ENCODE results near the gene SC5D.

SC5D gene

GRCh38 chr11:121265586-121265985 is 27.0 kb upstream of the SC5D start:
- in situ Hi-C loops (cut with HindIII; ENCODE audit: low pct_unique_long_range_greater_than_20kb, low sequenced_read_pairs): no loop called here
- TF ChIP-seq JUND (IDR thresholded peaks at IDR 0.05; ENCODE audit: low read depth): no peak

DNA sequence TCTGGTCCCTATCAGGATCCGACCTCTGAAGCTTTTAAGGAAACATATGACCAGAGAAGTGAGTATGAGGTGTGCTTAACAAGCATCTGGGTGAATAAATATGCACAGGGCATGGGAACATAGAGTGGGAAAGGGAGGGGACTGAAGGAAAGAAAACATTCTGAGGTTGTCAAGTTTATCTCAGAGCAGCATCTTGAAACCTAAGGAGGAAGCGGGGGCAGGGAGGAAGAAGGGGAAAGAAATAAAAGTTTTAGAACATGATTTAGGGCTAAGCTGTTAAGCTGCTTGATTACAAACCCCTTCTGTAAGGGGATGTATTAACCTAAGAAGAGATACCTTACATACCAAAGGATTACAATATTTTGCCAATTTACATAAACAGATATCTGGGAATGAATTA is 24.0 kb upstream of the SC5D start:
- no peak for DNase-seq (ENCODE audit: low read depth in 1 of 2, low spot score in 1 of 2)
- in situ Hi-C loops (cut with HindIII; ENCODE audit: low pct_unique_long_range_greater_than_20kb, low sequenced_read_pairs): no loop called here
- TF ChIP-seq JUND (IDR thresholded peaks at IDR 0.05; ENCODE audit: low read depth): no peak

More at GRCh38 chr11:121265586-121265985, 27.0 kb upstream of the SC5D start:
- peak in 1 of 2 experiments; percentile 39 for DNase-seq (ENCODE audit: low read depth in 1 of 2, low spot score in 1 of 2)

DNA sequence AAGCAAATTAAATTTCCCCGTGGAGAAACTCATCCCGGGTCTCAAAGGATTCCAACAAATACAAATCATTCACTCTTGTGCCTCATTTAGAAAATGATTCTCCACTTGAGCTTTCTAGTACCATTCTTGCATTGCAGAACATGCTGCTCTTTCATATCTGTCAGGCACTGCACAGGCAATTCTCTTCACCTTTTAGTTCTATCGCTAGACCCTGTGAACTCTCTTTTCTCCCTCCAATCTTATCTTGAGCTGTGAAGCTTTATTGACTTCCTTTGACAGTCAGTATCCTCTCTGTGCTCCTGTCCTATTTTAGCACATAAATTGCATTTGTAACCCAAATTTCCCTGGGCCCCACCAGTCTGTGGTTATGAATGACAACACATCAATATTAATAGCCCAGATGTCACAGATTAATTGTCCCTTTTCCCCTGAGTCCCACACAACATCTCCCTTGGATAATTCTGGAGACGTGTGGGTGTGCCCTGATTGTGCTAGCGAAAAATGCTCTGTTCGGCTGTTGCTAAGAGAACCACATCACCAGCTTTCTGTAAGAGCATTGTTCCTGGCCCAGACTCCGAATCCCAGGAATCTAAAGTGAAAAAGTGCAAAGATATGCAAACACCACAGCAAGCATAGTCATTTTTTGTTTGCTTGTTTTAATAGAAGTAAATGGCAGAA is 22.4 kb upstream of the SC5D start:
- DNase-seq (ENCODE audit: low read depth in 1 of 2, low spot score in 1 of 2): no peak
- TF ChIP-seq JUND (IDR thresholded peaks at IDR 0.05; ENCODE audit: low read depth): no peak
- in situ Hi-C loops (cut with HindIII; ENCODE audit: low pct_unique_long_range_greater_than_20kb, low sequenced_read_pairs): no loop called here

DNA sequence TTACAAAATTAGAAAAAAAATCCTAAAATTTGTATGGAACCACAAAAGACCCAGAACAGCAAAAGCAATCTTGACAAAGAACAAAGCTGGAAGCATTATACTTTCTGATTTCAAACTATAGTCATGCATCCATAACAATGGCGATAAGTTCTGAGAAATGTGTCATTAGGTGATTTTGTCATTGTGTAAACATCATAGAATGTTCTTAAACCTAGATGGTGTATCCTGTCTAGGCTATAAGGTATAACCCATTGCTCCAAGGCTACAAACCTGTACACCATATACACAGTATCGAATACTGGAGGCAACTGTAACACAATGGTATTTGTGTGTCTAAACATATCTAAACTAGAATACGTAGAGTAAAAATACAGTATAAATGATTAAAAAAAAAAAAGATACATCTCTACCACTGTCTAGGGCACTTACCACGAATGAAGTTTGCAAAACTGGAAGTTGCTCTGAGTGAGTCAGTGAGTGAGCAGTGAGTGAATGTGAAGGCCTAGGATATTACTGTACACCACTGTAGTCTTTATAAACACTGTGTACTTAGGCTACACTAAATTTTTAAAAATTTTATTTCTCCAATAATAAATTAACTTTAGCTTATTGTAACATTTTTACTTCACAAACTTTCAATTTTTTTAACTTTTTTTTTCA is 18.1 kb upstream of the SC5D start:
- DNase-seq (ENCODE audit: low read depth in 1 of 2, low spot score in 1 of 2): no peak
- TF ChIP-seq JUND (IDR thresholded peaks at IDR 0.05; ENCODE audit: low read depth): no peak
- in situ Hi-C loops (cut with HindIII; ENCODE audit: low pct_unique_long_range_greater_than_20kb, low sequenced_read_pairs): no loop called here

- DNase-seq (ENCODE audit: low read depth in 1 of 2, low spot score in 1 of 2): no peak
Measured at GRCh38 chr11:121281698-121282097, 10.9 kb upstream of the SC5D start.

DNA sequence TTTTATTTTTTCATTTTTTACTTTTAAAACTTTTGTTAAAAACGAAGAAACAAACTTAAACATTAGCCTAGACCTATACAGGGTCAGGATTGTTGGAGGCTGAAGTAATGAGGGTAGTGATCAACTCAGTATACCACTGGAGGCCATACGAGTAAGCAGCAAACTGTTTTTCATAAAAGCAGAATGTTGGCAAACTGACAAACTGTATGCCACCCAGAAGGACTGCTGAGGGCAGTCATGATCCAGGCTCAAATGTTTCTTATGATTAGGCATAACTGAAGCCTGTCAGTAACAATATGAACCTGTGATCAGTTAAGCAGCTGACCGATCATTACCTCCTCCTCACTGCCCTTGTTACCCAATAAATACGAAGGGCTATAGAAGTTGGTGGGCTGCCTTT is 10.2 kb upstream of the SC5D start:
- no peak for TF ChIP-seq JUND (IDR thresholded peaks at IDR 0.05; ENCODE audit: low read depth)
- in situ Hi-C loops (cut with HindIII; ENCODE audit: low pct_unique_long_range_greater_than_20kb, low sequenced_read_pairs): no loop called here
- no peak for DNase-seq (ENCODE audit: low read depth in 1 of 2, low spot score in 1 of 2)

More at GRCh38 chr11:121281698-121282097, 10.9 kb upstream of the SC5D start:
- in situ Hi-C loops (cut with HindIII; ENCODE audit: low pct_unique_long_range_greater_than_20kb, low sequenced_read_pairs): no loop called here
- no peak for TF ChIP-seq JUND (IDR thresholded peaks at IDR 0.05; ENCODE audit: low read depth)

DNA sequence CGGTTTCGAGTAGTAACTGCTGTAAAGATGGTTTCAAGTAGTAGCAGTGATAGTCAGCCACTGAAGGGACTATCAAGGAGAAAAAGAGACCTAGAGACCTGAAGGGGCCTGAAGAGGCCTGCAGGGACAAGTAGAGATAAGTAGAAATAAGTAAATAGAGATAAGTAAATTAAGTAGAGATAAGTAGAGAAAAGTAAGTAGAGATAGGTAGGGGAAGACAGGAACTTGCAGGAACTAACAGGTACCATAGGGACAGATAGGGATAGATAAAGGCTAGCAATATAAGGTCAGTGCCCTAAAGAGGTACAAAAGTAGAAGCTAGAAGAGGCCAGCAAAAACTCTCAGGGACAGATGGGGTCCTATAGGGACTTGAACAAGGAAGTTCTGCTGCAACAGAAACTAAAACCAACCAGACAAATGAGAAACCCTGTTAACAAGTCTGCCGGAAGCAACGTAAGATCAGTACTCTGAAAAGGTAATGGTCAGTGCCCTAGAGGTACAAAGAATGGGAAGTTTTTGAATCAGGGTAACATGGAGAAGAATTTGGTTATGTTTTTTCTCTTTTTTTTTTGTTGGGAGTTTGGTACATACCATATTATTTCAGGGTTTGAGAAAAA is 9.6 kb upstream of the SC5D start:
- in situ Hi-C loops (cut with HindIII; ENCODE audit: low pct_unique_long_range_greater_than_20kb, low sequenced_read_pairs): no loop called here
- no peak for DNase-seq (ENCODE audit: low read depth in 1 of 2, low spot score in 1 of 2)
- TF ChIP-seq JUND (IDR thresholded peaks at IDR 0.05; ENCODE audit: low read depth): no peak

- in situ Hi-C loops (cut with HindIII; ENCODE audit: low pct_unique_long_range_greater_than_20kb, low sequenced_read_pairs): no loop called here
- TF ChIP-seq JUND (IDR thresholded peaks at IDR 0.05; ENCODE audit: low read depth): 0 out of 2 replicates have a peak, but pooled peaks have one; percentile 24
- DNase-seq (ENCODE audit: low read depth in 1 of 2, low spot score in 1 of 2): no peak
Measured at GRCh38 chr11:121291319-121291718, 1.3 kb upstream of the SC5D start.

GRCh38 chr11:121291896-121292494 is 576 bp upstream of the SC5D start:
- no peak for TF ChIP-seq JUND (IDR thresholded peaks at IDR 0.05; ENCODE audit: low read depth)
- DNase-seq (ENCODE audit: low read depth in 1 of 2, low spot score in 1 of 2): no peak
- in situ Hi-C loops (cut with HindIII; ENCODE audit: low pct_unique_long_range_greater_than_20kb, low sequenced_read_pairs): no loop called here

GRCh38 chr11:121293288-121293594 is 670 bp downstream of the SC5D start:
- in situ Hi-C loops (cut with HindIII; ENCODE audit: low pct_unique_long_range_greater_than_20kb, low sequenced_read_pairs): no loop called here
- no peak for TF ChIP-seq JUND (IDR thresholded peaks at IDR 0.05; ENCODE audit: low read depth)
- DNase-seq (ENCODE audit: low read depth in 1 of 2, low spot score in 1 of 2): no peak

GRCh38 chr11:121295246-121296029 is 2.9 kb downstream of the SC5D start:
- in situ Hi-C loops (cut with HindIII; ENCODE audit: low pct_unique_long_range_greater_than_20kb, low sequenced_read_pairs): no loop called here
- no peak for DNase-seq (ENCODE audit: low read depth in 1 of 2, low spot score in 1 of 2)
- TF ChIP-seq JUND (IDR thresholded peaks at IDR 0.05; ENCODE audit: low read depth): no peak

GRCh38 chr11:121297872-121298271 is 5.3 kb downstream of the SC5D start:
- TF ChIP-seq JUND (IDR thresholded peaks at IDR 0.05; ENCODE audit: low read depth): no peak
- in situ Hi-C loops (cut with HindIII; ENCODE audit: low pct_unique_long_range_greater_than_20kb, low sequenced_read_pairs): no loop called here
- DNase-seq (ENCODE audit: low read depth in 1 of 2, low spot score in 1 of 2): no peak
